H1 (cell line): ENCODE results near the gene ZNF385D. TPM values are rescaled to one million over a fixed set of nuclear protein-coding genes. Genes with fewer than 3 reads are reported as not detected.

Experiments used
- CTCF ChIA-PET: fragments of 300-600 bp; sonication (Branson Sonifier 250); formaldehyde crosslinking; loops from one replicate; lab custom pipeline; 2021; ENCODE audit not compliant: partially characterized antibody; lab: Charles Lee
- POLR2A ChIA-PET: fragments of 300-600 bp; sonication (Branson Sonifier 250); formaldehyde crosslinking; loops from one replicate; lab custom pipeline; 2021; ENCODE audit warnings: inconsistent platforms; ENCODE audit not compliant: partially characterized antibody; lab: Charles Lee
- DNase-seq, 2 experiments: peaks; one replicate each; pipeline versions ENCODE4 v3.0.0 to v3.0.0-alpha.2; 2010 to 2022; ENCODE audit warnings: low spot score in 2 of 2, low read depth in 1 of 2, mixed read lengths in 1 of 2
- FAIRE-seq: peaks from 2 replicates; lab custom pipeline; 2011; peaks lifted over from hg19 to GRCh38; lab: Jason Lieb, UNC
- H2AFZ ChIP-seq: 2 replicates; pipeline ENCODE4 v1.8.1; 2012; ENCODE audit warnings: low read length, inconsistent platforms
- H2AK5ac ChIP-seq: 2 replicates; pipeline ENCODE4 v1.6.1; 2013; ENCODE audit warnings: low read depth, low read length
- H2BK120ac ChIP-seq: replicated peaks from 2 replicates; pipeline ENCODE3; 2013; ENCODE audit warnings: low read depth, low read length, inconsistent platforms
- H2BK12ac ChIP-seq: 2 replicates; pipeline ENCODE4 v1.6.1; 2013; ENCODE audit warnings: low read depth, low read length
- H2BK15ac ChIP-seq: 2 replicates; pipeline ENCODE4 v1.6.1; 2013; ENCODE audit warnings: low read length
- H2BK20ac ChIP-seq: 2 replicates; pipeline ENCODE4 v1.6.1; 2013; ENCODE audit warnings: low read length
- H2BK5ac ChIP-seq: 2 replicates; pipeline ENCODE4 v1.6.1; 2013; ENCODE audit warnings: low read depth, low read length
- H3K14ac ChIP-seq: 2 replicates; pipeline ENCODE4 v1.6.1; 2013; ENCODE audit warnings: inconsistent platforms; ENCODE audit not compliant: insufficient read length
- H3K18ac ChIP-seq: 2 replicates; pipeline ENCODE4 v1.6.1; 2013; ENCODE audit warnings: low read length; ENCODE audit errors: extremely low read depth
- H3K23ac ChIP-seq: 2 replicates; pipeline ENCODE4 v1.6.1; 2013; ENCODE audit warnings: inconsistent platforms; ENCODE audit not compliant: insufficient read length
- H3K23me2 ChIP-seq: 2 replicates; pipeline ENCODE4 v1.6.1; 2013; ENCODE audit warnings: low read depth, low read length
- H3K27ac ChIP-seq: 2 replicates; pipeline ENCODE4 v1.6.1; 2011; ENCODE audit warnings: low read depth, low read length, inconsistent platforms
- H3K27me3 ChIP-seq, 4 experiments: replicated peaks in 1 of 4; 1 replicate in 1 of 4; 2 replicates in 3 of 4; pipeline versions ENCODE4 v1.6.1 to v1.8.1; 2011 to 2013; ENCODE audit warnings: low read length in 3 of 4, mild to moderate bottlenecking in 3 of 4, inconsistent platforms in 2 of 4, mixed read lengths in 2 of 4, moderate library complexity in 1 of 4; ENCODE audit not compliant: control insufficient read depth in 3 of 4, insufficient read depth in 3 of 4; ENCODE audit errors: extremely low read depth in 1 of 4
- H3K36me3 ChIP-seq, 4 experiments: 2 replicates each; pipeline versions ENCODE4 v1.6.1 to v1.8.1; 2011 to 2013; ENCODE audit warnings: mild to moderate bottlenecking in 4 of 4, low read length in 3 of 4, moderate library complexity in 2 of 4, control low read depth in 1 of 4, inconsistent platforms in 1 of 4; ENCODE audit not compliant: insufficient read depth in 4 of 4, control insufficient read depth in 2 of 4
- H3K4ac ChIP-seq: replicated peaks from 2 replicates; pipeline ENCODE3; 2013; ENCODE audit warnings: low read length, low read depth, mixed read lengths, inconsistent platforms; ENCODE audit not compliant: insufficient read length
- H3K4me1 ChIP-seq, 4 experiments: replicated peaks in 1 of 4; 1 replicate in 1 of 4; 2 replicates in 3 of 4; pipeline versions ENCODE4 v1.6.1 to v1.8.1; 2011 to 2013; ENCODE audit warnings: low read length in 3 of 4, inconsistent platforms in 2 of 4, mixed read lengths in 1 of 4; ENCODE audit not compliant: insufficient read depth in 4 of 4, control insufficient read depth in 3 of 4
- H3K4me2 ChIP-seq, 2 experiments: 2 replicates each; pipeline versions ENCODE4 v1.6.1 to v1.8.1; 2011 to 2013; ENCODE audit warnings: low read depth in 2 of 2, low read length in 2 of 2, control low read depth in 1 of 2, inconsistent platforms in 1 of 2, mild to moderate bottlenecking in 1 of 2; ENCODE audit not compliant: insufficient read depth in 1 of 2
- H3K4me3 ChIP-seq, 4 experiments: fragments of 200-600, 300-600 bp in 1 of 4; sonication (generic), shearing (Covaris generic), sonication (Bioruptor Twin) in 1 of 4; 2 replicates each; pipeline versions ENCODE4 v1.5.1 to v1.8.1; 2011 to 2016; ENCODE audit warnings: low read length in 4 of 4, low read depth in 3 of 4, control low read depth in 2 of 4, inconsistent platforms in 2 of 4, mild to moderate bottlenecking in 2 of 4, mixed read lengths in 1 of 4, moderate library complexity in 1 of 4; ENCODE audit not compliant: insufficient read depth in 2 of 4; ENCODE audit errors: extremely low read depth in 1 of 4
- H3K56ac ChIP-seq: replicated peaks from 2 replicates; pipeline ENCODE3; 2013; ENCODE audit warnings: low read depth, mild to moderate bottlenecking, mixed read lengths, low read length, inconsistent platforms; ENCODE audit not compliant: insufficient read length
- H3K79me1 ChIP-seq: 2 replicates; pipeline ENCODE4 v1.6.1; 2013; ENCODE audit warnings: low read depth, low read length, control low read depth
- H3K79me2 ChIP-seq, 2 experiments: 2 replicates each; pipeline versions ENCODE4 v1.6.1 to v1.8.1; 2012 to 2013; ENCODE audit warnings: low read length in 2 of 2, mild to moderate bottlenecking in 2 of 2, inconsistent platforms in 1 of 2; ENCODE audit not compliant: insufficient read depth in 2 of 2, control insufficient read depth in 1 of 2
- H3K9ac ChIP-seq, 4 experiments: replicated peaks in 1 of 4; 1 replicate in 1 of 4; 2 replicates in 3 of 4; pipeline versions ENCODE4 v1.6.1 to v1.8.1; 2011 to 2013; ENCODE audit warnings: low read depth in 3 of 4, low read length in 3 of 4, control low read depth in 2 of 4, mild to moderate bottlenecking in 2 of 4, moderate library complexity in 2 of 4, inconsistent platforms in 1 of 4; ENCODE audit errors: extremely low read depth in 1 of 4
- H3K9me3 ChIP-seq, 2 experiments: 2 replicates each; pipeline versions ENCODE4 v1.6.1 to v1.8.1; 2012 to 2013; ENCODE audit warnings: mild to moderate bottlenecking in 2 of 2, moderate library complexity in 2 of 2, control low read depth in 1 of 2, inconsistent platforms in 1 of 2, low read depth in 1 of 2, low read length in 1 of 2, mixed read lengths in 1 of 2; ENCODE audit not compliant: insufficient read depth in 2 of 2
- H4K20me1 ChIP-seq, 2 experiments: replicated peaks in 1 of 2; 2 replicates each; pipeline versions ENCODE3 to v1.8.1; 2011 to 2013; ENCODE audit warnings: inconsistent platforms in 2 of 2, low read length in 2 of 2, mild to moderate bottlenecking in 1 of 2; ENCODE audit not compliant: insufficient read depth in 2 of 2, control insufficient read depth in 1 of 2
- H4K5ac ChIP-seq: 2 replicates; pipeline ENCODE4 v1.6.1; 2013; ENCODE audit warnings: low read length, low read depth, mixed read lengths, inconsistent platforms; ENCODE audit not compliant: insufficient read length
- H4K8ac ChIP-seq: 2 replicates; pipeline ENCODE4 v1.8.0; 2013; ENCODE audit warnings: mild to moderate bottlenecking, moderate library complexity, low read length, inconsistent platforms; ENCODE audit not compliant: insufficient read depth; ENCODE audit errors: extremely low read depth
- H4K91ac ChIP-seq: replicated peaks from 2 replicates; pipeline ENCODE3; 2013; ENCODE audit warnings: low read length, mixed read lengths, inconsistent platforms; ENCODE audit not compliant: insufficient read length
- BCL11A ChIP-seq, 2 experiments: IDR thresholded peaks; one replicate each; pipeline ENCODE4 v1.6.1; 2011; ENCODE audit warnings: low read depth in 2 of 2, low read length in 2 of 2, mild to moderate bottlenecking in 2 of 2
- CEBPB ChIP-seq: IDR thresholded peaks from 2 replicates; pipeline ENCODE4 v1.6.1; 2012; ENCODE audit warnings: low read depth, low read length
- CHD2 ChIP-seq: IDR thresholded peaks from 2 replicates; pipeline ENCODE4 v1.6.1; 2012; ENCODE audit warnings: low read length, improper control_type of control experiment
- E2F6 ChIP-seq: IDR thresholded peaks from 2 replicates; pipeline ENCODE4 v1.6.1; 2012; ENCODE audit warnings: inconsistent platforms
- FOSL1 ChIP-seq: IDR thresholded peaks from 2 replicates; pipeline ENCODE4 v1.6.1; 2011; ENCODE audit warnings: mild to moderate bottlenecking, low read depth, low read length, moderate library complexity; ENCODE audit not compliant: insufficient read depth
- GABPA ChIP-seq: IDR thresholded peaks from 2 replicates; pipeline ENCODE4 v1.6.1; 2011; ENCODE audit warnings: mild to moderate bottlenecking, low read length, moderate library complexity, borderline replicate concordance; ENCODE audit not compliant: insufficient read depth
- JUN ChIP-seq: IDR thresholded peaks from 2 replicates; pipeline ENCODE4 v1.6.1; 2011; ENCODE audit warnings: low read depth, mild to moderate bottlenecking, improper control_type of control experiment, low read length
- KDM4A ChIP-seq: IDR thresholded peaks from one replicate; pipeline ENCODE4 v1.7.1; 2012; ENCODE audit warnings: low read depth, mild to moderate bottlenecking, moderate library complexity, low read length, inconsistent platforms; ENCODE audit not compliant: severe bottlenecking
- KDM5A ChIP-seq: fragments of 200-600 bp; IDR thresholded peaks from 2 replicates; pipeline ENCODE4 v1.7.1; 2012; ENCODE audit warnings: mild to moderate bottlenecking, low read length, inconsistent platforms, mixed read lengths
- SIX5 ChIP-seq: IDR thresholded peaks from 2 replicates; pipeline ENCODE4 v1.6.1; 2011; ENCODE audit warnings: mild to moderate bottlenecking, low read depth, low read length
- SP4 ChIP-seq: IDR thresholded peaks from 2 replicates; pipeline ENCODE4 v1.6.1; 2012; ENCODE audit warnings: low read length, inconsistent platforms
- SRF ChIP-seq: IDR thresholded peaks from 2 replicates; pipeline ENCODE4 v1.6.1; 2011; ENCODE audit warnings: mild to moderate bottlenecking, low read depth, low read length, moderate library complexity
- USF2 ChIP-seq: IDR thresholded peaks from 2 replicates; pipeline ENCODE4 v1.6.1; 2011; ENCODE audit warnings: low read length, improper control_type of control experiment
- YY1 ChIP-seq: IDR thresholded peaks from 2 replicates; pipeline ENCODE4 v1.6.1; 2011; ENCODE audit warnings: low read depth, mild to moderate bottlenecking, low read length
- WGBS, 2 experiments: shearing (Covaris generic) in 1 of 2; methylation state at CpG; one replicate each; pipeline versions ENCODE4 v1.1.6 to v1.1.7; 2013 to 2015; ENCODE audit warnings: low lambda C conversion rate in 2 of 2, mixed read lengths in 2 of 2, inconsistent platforms in 1 of 2, low coverage in 1 of 2, missing lambda C conversion rate in 1 of 2; ENCODE audit not compliant: insufficient replicate concordance in 2 of 2, insufficient coverage in 1 of 2, insufficient read length in 1 of 2; ENCODE audit errors: extremely low coverage in 1 of 2, missing lambda C conversion rate in 1 of 2; 5-methylcytosine and 5-hydroxymethylcytosine counted together
- polyA plus RNA-seq, 7 experiments: library from polyadenylated mRNA; depleted of rRNA in 3 of 7; stranded (reverse) in 5 of 7; unstranded in 2 of 7; fragments of >200 nt in 5 of 7; fragments of 200-250 nt in 2 of 7; gene quantifications; 1 replicate in 5 of 7; 2 replicates in 1 of 7; 4 replicates in 1 of 7; pipeline versions ENCODE4 v1.2.1 to v1.2.3, GENCODE V29; 2011 to 2013; ENCODE audit warnings: missing spikeins in 2 of 7, mixed read lengths in 2 of 7
- total RNA-seq: library from RNA; stranded (reverse); fragmentation: NEBNext Ultra II Directional; extraction: Animal tissue kit (Norgen Biotek cat#: 25700); gene quantifications from 2 replicates; pipeline ENCODE4 v1.2.1, GENCODE V29; 2021

Gene ZNF385D
- total and polyA plus RNA-seq, 2 of the 8 experiments (the other 6 are each of a cell fraction or from before 2014, with no cell fraction given), result 5.9 to 10.8 TPM

GRCh38 chr3:21417991-21418390 lies 333.0 kb downstream of the ZNF385D start:
- WGBS, 2 experiments, result 68% methylated on average over 1 of the region's 1 CpG; no CpG with 5 or more reads in 1 of the 2 experiments
- TF ChIP-seq CEBPB (no peak), E2F6 (no peak), CHD2 (no peak), KDM5A (no peak), GABPA (no peak), SP4 (no peak), SRF (no peak), FOSL1 (no peak), SIX5 (no peak), USF2 (no peak), KDM4A (no peak), BCL11A (IDR thresholded peaks at IDR 0.05; ENCODE audit: low read depth in 2 of 2, low read length in 2 of 2) (no peak), YY1 (no peak), JUN (no peak)

More at GRCh38 chr3:21417991-21418390, 333.0 kb downstream of the ZNF385D start:
- no peak overlapping the region for H2BK120ac ChIP-seq
- no peak overlapping the region for H3K4me2 ChIP-seq
- no peak overlapping the region for H3K18ac ChIP-seq
- FAIRE-seq (no peak), DNase-seq (no peak)
- H3K56ac ChIP-seq, result no peak overlapping the region
- H3K79me2 ChIP-seq, result no peaks in the 10 kb centered on the region
- H2AK5ac ChIP-seq, result no peak overlapping the region
- no peak overlapping the region for H3K9ac ChIP-seq
- H2BK5ac ChIP-seq, result no peak overlapping the region
- H4K5ac ChIP-seq, result no peak overlapping the region
- CTCF ChIA-PET, result no interaction called here
- H3K9me3 ChIP-seq, result no peaks in the 10 kb centered on the region
- H3K23ac ChIP-seq, result no peak overlapping the region
- H3K4me1 ChIP-seq, result 0 out of 7 replicates have a peak, but pooled peaks cover 0 to 2% (median 0%) of the 10 kb centered on the region in 4 experiments
- no peak overlapping the region for H3K4me3 ChIP-seq
- no peak overlapping the region for H3K4ac ChIP-seq
- H4K8ac ChIP-seq, result no peak overlapping the region
- peaks cover 0 to 1% (median 0%) of the 10 kb centered on the region in 4 experiments; a peak in 1 of 7 replicates for H3K27me3 ChIP-seq
- H3K27ac ChIP-seq, result no peak overlapping the region
- no peak overlapping the region for H3K14ac ChIP-seq
- no peaks in the 10 kb centered on the region; the same call in 1 of the 2 replicates for H3K23me2 ChIP-seq
- H4K91ac ChIP-seq, result no peak overlapping the region
- H2BK20ac ChIP-seq, result no peak overlapping the region
- H2BK12ac ChIP-seq, result no peak overlapping the region
- no peaks in the 10 kb centered on the region for H3K79me1 ChIP-seq
- H4K20me1 ChIP-seq, result no peaks in the 10 kb centered on the region
- H2BK15ac ChIP-seq, result no peak overlapping the region
- H2AFZ ChIP-seq, result no peak overlapping the region
- H3K36me3 ChIP-seq, result no peaks in the 10 kb centered on the region
- POLR2A ChIA-PET, result no interaction called here
